OCI-LY1 (cell line): ENCODE data around the gene SDC4.

ENCODE experiments used
- CTCF ChIP-seq: fragments of 200-600 bp; sonication (generic), shearing (Covaris generic); IDR thresholded peaks from 2 replicates; pipeline ENCODE4 v1.5.1; 2017; ENCODE audit warnings: mild to moderate bottlenecking, antibody characterized with exemption, low read length, moderate library complexity, mixed read lengths
- EZH2 ChIP-seq: fragments of 200-600 bp; sonication (generic), shearing (Covaris generic); IDR thresholded peaks from 2 replicates; pipeline ENCODE4 v1.8.0; 2017; ENCODE audit warnings: borderline replicate concordance, mixed run types, mild to moderate bottlenecking, antibody characterized with exemption, low read length, moderate library complexity, mixed read lengths

- no peak for TF ChIP-seq CTCF
- TF ChIP-seq EZH2, result no peak
Observed at GRCh38 chr20:45342855-45343531, 5.2 kb downstream of the SDC4 start.
